ENCODE results near the gene KIAA0513.

The KIAA0513 gene

DNA sequence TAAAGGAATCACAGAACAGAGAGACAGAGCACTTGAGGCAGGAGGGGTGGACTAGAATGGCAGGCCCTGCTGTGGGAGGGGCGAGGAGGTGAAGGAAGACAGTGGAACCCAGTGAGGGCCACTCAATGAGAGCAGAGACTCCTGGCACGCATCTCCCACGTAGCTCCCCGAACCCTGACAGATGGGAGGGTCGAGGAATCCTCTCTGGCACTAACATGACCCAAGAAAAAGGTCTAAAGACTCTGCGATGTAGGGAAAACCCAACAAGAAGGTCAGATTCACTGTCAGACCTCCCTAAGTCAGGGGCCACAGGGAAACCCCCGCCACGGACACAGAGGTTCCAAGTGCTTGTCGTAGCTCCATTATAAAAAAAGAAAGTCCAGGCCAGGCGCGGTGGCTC is 31.2 kb upstream of the KIAA0513 start:
- no peak for TF ChIP-seq EZH2phosphoT487 (IDR thresholded peaks at IDR 0.05; ENCODE audit: borderline replicate concordance)
- TF ChIP-seq, protein P1, sequence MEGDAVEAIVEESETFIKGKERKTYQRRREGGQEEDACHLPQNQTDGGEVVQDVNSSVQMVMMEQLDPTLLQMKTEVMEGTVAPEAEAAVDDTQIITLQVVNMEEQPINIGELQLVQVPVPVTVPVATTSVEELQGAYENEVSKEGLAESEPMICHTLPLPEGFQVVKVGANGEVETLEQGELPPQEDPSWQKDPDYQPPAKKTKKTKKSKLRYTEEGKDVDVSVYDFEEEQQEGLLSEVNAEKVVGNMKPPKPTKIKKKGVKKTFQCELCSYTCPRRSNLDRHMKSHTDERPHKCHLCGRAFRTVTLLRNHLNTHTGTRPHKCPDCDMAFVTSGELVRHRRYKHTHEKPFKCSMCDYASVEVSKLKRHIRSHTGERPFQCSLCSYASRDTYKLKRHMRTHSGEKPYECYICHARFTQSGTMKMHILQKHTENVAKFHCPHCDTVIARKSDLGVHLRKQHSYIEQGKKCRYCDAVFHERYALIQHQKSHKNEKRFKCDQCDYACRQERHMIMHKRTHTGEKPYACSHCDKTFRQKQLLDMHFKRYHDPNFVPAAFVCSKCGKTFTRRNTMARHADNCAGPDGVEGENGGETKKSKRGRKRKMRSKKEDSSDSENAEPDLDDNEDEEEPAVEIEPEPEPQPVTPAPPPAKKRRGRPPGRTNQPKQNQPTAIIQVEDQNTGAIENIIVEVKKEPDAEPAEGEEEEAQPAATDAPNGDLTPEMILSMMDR (conservative IDR thresholded peaks at IDR 0.05; ENCODE audit: low read length), result no peak
- Histone ChIP-seq H4K20me1 (ENCODE audit: insufficient read depth, low read length, poor library complexity, severe bottlenecking) (peaks cover 5% of the 10 kb centered on the region), H3K9ac (ENCODE audit: low read depth, low read length, poor library complexity, severe bottlenecking) (no peak overlapping the region), H2AFZ (ENCODE audit: low read length) (no peak overlapping the region), H3K4me1 (ENCODE audit: insufficient read depth, low read length, poor library complexity, severe bottlenecking) (no peaks in the 10 kb centered on the region), H3K36me3 (ENCODE audit: insufficient read depth, low read length) (peaks cover 42% of the 10 kb centered on the region; the same call in 1 of the 2 replicates), H3K27me3 (ENCODE audit: insufficient read depth, low read length, poor library complexity, severe bottlenecking) (no peaks in the 10 kb centered on the region), H3F3A (ENCODE audit: low read depth) (no peaks in the 10 kb centered on the region), H3K9me3 (ENCODE audit: insufficient read depth, low read depth, low read length) (no peaks in the 10 kb centered on the region), H3K9me2 (replicated peaks; ENCODE audit: low read depth, low read length) (no peaks in the 10 kb centered on the region), H3K4me3 (ENCODE audit: low read length, poor library complexity, severe bottlenecking) (no peak overlapping the region), H3K4me2 (ENCODE audit: low read depth, low read length, poor library complexity, severe bottlenecking) (no peak overlapping the region), H3K79me2 (ENCODE audit: insufficient read depth, low read length) (peaks cover 32% of the 10 kb centered on the region)

DNA sequence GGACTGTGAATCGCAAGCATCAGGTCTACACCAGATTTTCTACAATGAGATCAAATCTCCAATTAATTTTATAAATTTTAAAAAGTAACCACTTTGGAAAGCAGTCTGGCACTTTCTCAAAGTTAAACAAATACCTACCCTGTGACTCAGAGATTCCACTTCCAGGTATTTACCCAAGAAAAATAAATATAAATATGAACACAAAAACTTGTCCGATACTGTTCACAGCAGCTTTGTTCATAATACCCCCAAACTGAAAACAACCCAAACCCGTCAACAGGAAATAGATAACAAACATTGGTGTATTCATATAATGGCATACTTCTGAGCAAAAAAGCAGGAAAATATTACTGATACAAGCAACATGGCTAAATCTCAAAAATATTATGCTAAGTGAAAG is 28.4 kb upstream of the KIAA0513 start:
- Histone ChIP-seq H3K9ac (ENCODE audit: low read depth, low read length, poor library complexity, severe bottlenecking) (no peak overlapping the region), H3K4me2 (ENCODE audit: low read depth, low read length, poor library complexity, severe bottlenecking) (no peak overlapping the region), H3K4me1 (ENCODE audit: insufficient read depth, low read length, poor library complexity, severe bottlenecking) (peaks cover 4% of the 10 kb centered on the region)

DNA sequence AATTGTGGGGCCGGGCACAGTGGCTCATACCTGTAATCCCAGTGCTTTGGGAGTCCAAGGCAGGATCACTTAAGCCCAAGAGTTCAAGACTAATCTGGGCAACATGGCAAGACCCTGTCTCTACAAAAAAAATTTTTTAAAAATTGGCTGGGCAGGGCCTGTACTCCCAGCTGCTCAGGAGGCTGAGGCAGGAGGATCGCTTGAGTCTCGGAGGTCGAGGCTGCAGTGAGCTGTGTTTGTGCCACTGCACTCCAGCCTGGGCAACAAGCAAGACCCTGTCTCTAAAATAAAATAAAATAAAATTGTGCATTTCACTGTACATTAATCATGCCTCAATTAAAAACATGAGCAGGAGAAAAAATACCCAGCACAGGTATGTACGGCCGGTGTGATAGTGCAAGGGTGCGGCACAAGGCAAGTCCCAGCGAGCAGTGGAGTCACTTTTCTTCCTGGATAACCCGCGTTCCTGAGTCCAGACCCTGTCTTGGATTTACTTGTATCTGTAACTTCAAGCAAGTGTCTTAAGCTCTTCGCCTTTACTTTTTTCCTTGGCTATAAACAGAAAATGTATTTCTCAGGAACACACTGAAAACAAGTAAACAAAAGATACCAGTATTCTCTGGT is 27.6 kb upstream of the KIAA0513 start:
- Histone ChIP-seq H4K20me1 (ENCODE audit: insufficient read depth, low read length, poor library complexity, severe bottlenecking) (peaks cover 19% of the 10 kb centered on the region), H3K4me2 (ENCODE audit: low read depth, low read length, poor library complexity, severe bottlenecking) (no peak overlapping the region), H3K9ac (ENCODE audit: low read depth, low read length, poor library complexity, severe bottlenecking) (no peak overlapping the region), H3K9me3 (ENCODE audit: insufficient read depth, low read depth, low read length) (no peaks in the 10 kb centered on the region), H2AFZ (ENCODE audit: low read length) (no peak overlapping the region), H3F3A (ENCODE audit: low read depth) (no peaks in the 10 kb centered on the region), H3K9me2 (replicated peaks; ENCODE audit: low read depth, low read length) (no peaks in the 10 kb centered on the region), H3K4me3 (ENCODE audit: low read length, poor library complexity, severe bottlenecking) (no peak overlapping the region), H3K79me2 (ENCODE audit: insufficient read depth, low read length) (peaks cover 68% of the 10 kb centered on the region), H3K4me1 (ENCODE audit: insufficient read depth, low read length, poor library complexity, severe bottlenecking) (peaks cover 7% of the 10 kb centered on the region), H3K27me3 (ENCODE audit: insufficient read depth, low read length, poor library complexity, severe bottlenecking) (no peaks in the 10 kb centered on the region), H3K36me3 (ENCODE audit: insufficient read depth, low read length) (peaks cover 13% of the 10 kb centered on the region; the same call in 1 of the 2 replicates)
- TF ChIP-seq, protein P1 (conservative IDR thresholded peaks at IDR 0.05; ENCODE audit: low read length), result no peak
- TF ChIP-seq EZH2phosphoT487 (IDR thresholded peaks at IDR 0.05; ENCODE audit: borderline replicate concordance), result no peak

More for the DNA sequence above, 28.4 kb upstream of the KIAA0513 start:
- TF ChIP-seq, protein P1 (conservative IDR thresholded peaks at IDR 0.05; ENCODE audit: low read length), result no peak
- TF ChIP-seq EZH2phosphoT487 (IDR thresholded peaks at IDR 0.05; ENCODE audit: borderline replicate concordance), result no peak
- Histone ChIP-seq H3K27me3 (ENCODE audit: insufficient read depth, low read length, poor library complexity, severe bottlenecking) (no peaks in the 10 kb centered on the region), H3K36me3 (ENCODE audit: insufficient read depth, low read length) (peaks cover 20% of the 10 kb centered on the region; the same call in 1 of the 2 replicates), H3K79me2 (ENCODE audit: insufficient read depth, low read length) (peaks cover 61% of the 10 kb centered on the region), H2AFZ (ENCODE audit: low read length) (no peak overlapping the region), H3K4me3 (ENCODE audit: low read length, poor library complexity, severe bottlenecking) (no peak overlapping the region), H3F3A (ENCODE audit: low read depth) (no peaks in the 10 kb centered on the region), H3K9me2 (replicated peaks; ENCODE audit: low read depth, low read length) (no peaks in the 10 kb centered on the region), H4K20me1 (ENCODE audit: insufficient read depth, low read length, poor library complexity, severe bottlenecking) (peaks cover 14% of the 10 kb centered on the region), H3K9me3 (ENCODE audit: insufficient read depth, low read depth, low read length) (no peaks in the 10 kb centered on the region)
